CD4-positive, alpha-beta T cell (primary cell): Measurements from ENCODE around the gene BTN3A1. TPM values are rescaled to one million over a fixed set of nuclear protein-coding genes. Genes with fewer than 3 reads are reported as not detected.

Experiments used
- ATAC-seq: fragments of 200-7000 bp; cut with Tn5 transposase; one replicate; pipeline ENCODE4 v1.10.0; 2022; ENCODE audit warnings: mild to moderate bottlenecking; ENCODE audit not compliant: poor library complexity
- CTCF ChIA-PET: fragments of 350-600 bp; sonication (Branson Sonifier 250); formaldehyde crosslinking; loops from one replicate; lab custom pipeline; 2021; ENCODE audit warnings: antibody characterized with exemption, inconsistent platforms; lab: Charles Lee
- POLR2A ChIA-PET: fragments of 350-600 bp; sonication (Branson Sonifier 250); formaldehyde crosslinking; loops from one replicate; lab custom pipeline; 2021; ENCODE audit warnings: antibody characterized with exemption, inconsistent platforms; lab: Charles Lee
- DNase-seq, 14 experiments: peaks; one replicate each; pipeline ENCODE4 v3.0.0-alpha.2; 2013 to 2020; ENCODE audit warnings: mixed read lengths in 2 of 14
- H3K27ac ChIP-seq, 2 donors: one replicate each; pipeline versions ENCODE4 v1.5.1 to v1.7.0; 2013; ENCODE audit warnings: low read length in 2 of 2, low read depth in 1 of 2, mild to moderate bottlenecking in 1 of 2
- H3K27me3 ChIP-seq, 2 experiments: 1 replicate in 1 of 2; 2 replicates in 1 of 2; pipeline versions ENCODE4 v1.6.1 to v1.7.0; 2013; ENCODE audit warnings: low read length in 2 of 2, control low read depth in 1 of 2, mild to moderate bottlenecking in 1 of 2, moderate library complexity in 1 of 2; ENCODE audit not compliant: insufficient read depth in 2 of 2, control insufficient read depth in 1 of 2
- H3K36me3 ChIP-seq: one replicate; pipeline ENCODE4 v1.6.1; 2013; ENCODE audit warnings: low read length, control low read depth; ENCODE audit not compliant: insufficient read depth
- H3K4me1 ChIP-seq: one replicate; pipeline ENCODE4 v1.6.1; 2013; ENCODE audit warnings: low read length, control low read depth; ENCODE audit not compliant: insufficient read depth
- H3K4me3 ChIP-seq: one replicate; pipeline ENCODE4 v1.5.1; 2013; ENCODE audit warnings: mild to moderate bottlenecking, low read length, moderate library complexity
- H3K9me3 ChIP-seq, 2 experiments: 1 replicate in 1 of 2; 2 replicates in 1 of 2; pipeline versions ENCODE4 v1.6.1 to v1.7.0; 2013; ENCODE audit warnings: low read length in 2 of 2, mild to moderate bottlenecking in 2 of 2, control low read depth in 1 of 2, moderate library complexity in 1 of 2; ENCODE audit not compliant: control insufficient read depth in 1 of 2, insufficient read depth in 1 of 2
- H3K27ac Mint-ChIP-seq: one replicate; pipeline ENCODE4 v1.8.0; 2020; ENCODE audit warnings: mixed read lengths
- H3K27me3 Mint-ChIP-seq: one replicate; pipeline ENCODE4 v1.8.0; 2021; ENCODE audit warnings: mixed read lengths
- H3K36me3 Mint-ChIP-seq: one replicate; pipeline ENCODE4 v1.8.0; 2021; ENCODE audit warnings: low read depth, mixed read lengths
- H3K4me1 Mint-ChIP-seq: one replicate; pipeline ENCODE4 v1.8.0; 2021; ENCODE audit warnings: low read depth, mixed read lengths
- H3K4me3 Mint-ChIP-seq: one replicate; pipeline ENCODE4 v1.8.0; 2020; ENCODE audit warnings: mild to moderate bottlenecking, mixed read lengths
- H3K9me3 Mint-ChIP-seq: one replicate; pipeline ENCODE4 v1.8.0; 2020; ENCODE audit warnings: mixed read lengths
- CTCF ChIP-seq: fragments of 200-600 bp; IDR thresholded peaks from one replicate; pipeline ENCODE4 v1.8.0; 2022; ENCODE audit warnings: antibody characterized with exemption, mild to moderate bottlenecking
- intact Hi-C, 2 experiments: fragments of 100-400 bp; cut with DNase I in 1 of 2; cut with micrococcal nuclease in 1 of 2; formaldehyde crosslinking; loops; one replicate each; pipeline versions ENCODE4 v1.15.1 to v1.9.0; 2023 to 2025; cut with DNase I, micrococcal nuclease
- total RNA-seq, 174 experiments: library from RNA in 2 of 174; stranded (reverse) in 2 of 174; gene quantifications; one replicate each; pipeline ENCODE4 v1.2.3 and lab custom pipeline; 2021 to 2026

The BTN3A1 gene
- total RNA-seq, 2 experiments from 2014 or later = 109 TPM

- ATAC-seq (no peak), DNase-seq (no peak)
- H3K9me3 ChIP-seq = no peaks in the 10 kb centered on the region
- intact Hi-C loops = no loop called here
- ChIA-PET CTCF (no interaction called here), POLR2A (no interaction called here)
- Mint-ChIP-seq H3K27me3 (no peaks in the 10 kb centered on the region), H3K27ac (peak overlapping the region; percentile 52), H3K4me3 (no peak overlapping the region), H3K9me3 (no peaks in the 10 kb centered on the region), H3K4me1 (peaks cover 26% of the 10 kb centered on the region), H3K36me3 (peaks cover 66% of the 10 kb centered on the region)
- H3K36me3 ChIP-seq = peaks cover 74% of the 10 kb centered on the region
- no peak overlapping the region for H3K4me3 ChIP-seq
- H3K27ac ChIP-seq = no peak overlapping the region
- H3K4me1 ChIP-seq = peaks cover 21% of the 10 kb centered on the region
- TF ChIP-seq CTCF = no peak
- H3K27me3 ChIP-seq = no peaks in the 10 kb centered on the region
Measured at GRCh38 chr6:26450240-26450639, 48.2 kb downstream of the BTN3A1 start.

GRCh38 chr6:26452631-26453235 is 50.7 kb downstream of the BTN3A1 start:
- Mint-ChIP-seq H3K4me1 (peaks cover 22% of the 10 kb centered on the region), H3K27ac (peak overlapping the region; percentile 40)

GRCh38 chr6:26454631-26455030 is 52.6 kb downstream of the BTN3A1 start:
- peaks cover 58% of the 10 kb centered on the region for H3K36me3 Mint-ChIP-seq

More at GRCh38 chr6:26452631-26453235, 50.7 kb downstream of the BTN3A1 start:
- no peak for ATAC-seq
- Histone ChIP-seq H3K36me3 (peaks cover 54% of the 10 kb centered on the region), H3K4me1 (peaks cover 8% of the 10 kb centered on the region), H3K4me3 (no peak overlapping the region), H3K27me3 (no peaks in the 10 kb centered on the region), H3K27ac (no peak overlapping the region), H3K9me3 (no peaks in the 10 kb centered on the region)
- POLR2A ChIA-PET = interaction anchor here (0.6 to 6.1 kb wide), 5 partner anchors 12 to 86 kb away, joined by 3 to 31 read pairs (median 3); no protein-coding TSS in a partner anchor
- no peak for DNase-seq
- Mint-ChIP-seq H3K36me3 (peaks cover 60% of the 10 kb centered on the region), H3K4me3 (no peak overlapping the region), H3K27me3 (no peaks in the 10 kb centered on the region), H3K9me3 (no peaks in the 10 kb centered on the region)
- no peak for TF ChIP-seq CTCF
- CTCF ChIA-PET = no interaction called here
- intact Hi-C loops = no loop called here

More at GRCh38 chr6:26454631-26455030, 52.6 kb downstream of the BTN3A1 start:
- Mint-ChIP-seq H3K27ac (no peak overlapping the region), H3K9me3 (no peaks in the 10 kb centered on the region), H3K4me1 (peaks cover 33% of the 10 kb centered on the region), H3K4me3 (no peak overlapping the region), H3K27me3 (no peaks in the 10 kb centered on the region)
- DNase-seq (no peak), ATAC-seq (no peak)
- no peak overlapping the region for H3K27ac ChIP-seq
- H3K4me1 ChIP-seq = peaks cover 16% of the 10 kb centered on the region
- POLR2A ChIA-PET = interaction anchor here (6.1 kb wide), 1 partner anchor 19 kb away, joined by 31 read pairs; no protein-coding TSS in a partner anchor
- no peak overlapping the region for H3K4me3 ChIP-seq
- H3K9me3 ChIP-seq = no peaks in the 10 kb centered on the region
- intact Hi-C loops = loop anchor here (5.0 kb wide), 2 partner anchors 52 to 83 kb away; partner anchors contain the start of genes BTN3A1 (in 1 of the 2) and HMGN4 (in 1 of the 2)
- TF ChIP-seq CTCF = no peak
- CTCF ChIA-PET = interaction anchor here (0.9 kb wide), 1 partner anchor 68 kb away, joined by 3 read pairs; no protein-coding TSS in a partner anchor
- H3K36me3 ChIP-seq = peaks cover 42% of the 10 kb centered on the region
- H3K27me3 ChIP-seq = no peaks in the 10 kb centered on the region
